HUES48 (cell line): Measurements from ENCODE around the gene XRCC6.
"Not testable (repeated sequence)": the region's sequence is repeated elsewhere in the genome, so short reads cannot be mapped to it uniquely, and the experiment has no call there.

ENCODE experiments used
- H3K27ac ChIP-seq: one replicate; pipeline ENCODE4 v1.7.0; 2013; ENCODE audit warnings: low read depth, low read length, inconsistent platforms
- H3K27me3 ChIP-seq: 2 replicates; pipeline ENCODE4 v1.6.1; 2013; ENCODE audit warnings: mild to moderate bottlenecking, low read length; ENCODE audit not compliant: control insufficient read depth, insufficient read depth
- H3K36me3 ChIP-seq: 2 replicates; pipeline ENCODE4 v1.6.1; 2013; ENCODE audit warnings: low read length; ENCODE audit not compliant: control insufficient read depth, insufficient read depth
- H3K4me1 ChIP-seq: 2 replicates; pipeline ENCODE4 v1.6.1; 2013; ENCODE audit warnings: mild to moderate bottlenecking, low read length; ENCODE audit not compliant: control insufficient read depth, insufficient read depth
- H3K4me3 ChIP-seq: 2 replicates; pipeline ENCODE4 v1.5.1; 2013; ENCODE audit warnings: mild to moderate bottlenecking, low read depth, low read length
- H3K9ac ChIP-seq: 2 replicates; pipeline ENCODE4 v1.6.1; 2013; ENCODE audit warnings: mild to moderate bottlenecking, low read depth, low read length, moderate library complexity
- H3K9me3 ChIP-seq: 2 replicates; pipeline ENCODE4 v1.6.1; 2013; ENCODE audit warnings: low read length; ENCODE audit not compliant: control insufficient read depth, insufficient read depth

Gene XRCC6

GRCh38 chr22:41621099-41621910 lies at the start of gene XRCC6:
Gene XRCC6, plus strand, starts transcription at chr22:41621295. Its CDS starts 710 bp downstream, at chr22:41622005.
- peak within 1 kb of the TSS; percentile 94 for H3K4me3 ChIP-seq
- H3K9ac ChIP-seq, result peak within 1 kb of the TSS; percentile 98
- H3K4me1 ChIP-seq, result peaks cover 11% of the 10 kb centered on the region
- no peaks in the 10 kb centered on the region for H3K27me3 ChIP-seq
- peak within 1 kb of the TSS; percentile 99 for H3K27ac ChIP-seq
- no peaks in the 10 kb centered on the region for H3K9me3 ChIP-seq
- peaks cover 38% of the 10 kb centered on the region for H3K36me3 ChIP-seq

DNA sequence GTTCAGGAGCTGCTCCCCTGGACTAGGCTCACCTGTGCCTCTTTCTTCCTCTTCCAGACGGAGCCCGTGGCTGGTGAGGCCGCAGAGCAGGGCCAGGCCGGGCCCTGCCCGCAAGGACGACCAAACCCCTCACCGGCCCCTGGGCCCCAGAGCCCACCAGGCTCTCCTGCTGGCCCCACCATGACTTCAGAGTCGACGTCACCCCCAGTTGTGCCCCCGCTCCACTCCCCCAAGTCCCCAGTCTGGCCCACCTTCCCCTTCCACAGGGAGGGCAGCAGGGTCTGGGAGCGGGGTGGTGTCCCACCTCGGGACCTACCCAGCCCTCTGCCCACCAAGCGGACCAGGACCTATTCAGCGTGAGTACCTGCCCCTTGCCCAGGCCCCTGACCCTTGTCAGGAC lies 49.3 kb upstream of the XRCC6 start:
- no peaks in the 10 kb centered on the region for H3K9me3 ChIP-seq
- H3K9ac ChIP-seq, result no peak overlapping the region
- H3K36me3 ChIP-seq, result no peaks in the 10 kb centered on the region
- H3K4me3 ChIP-seq, result no peak overlapping the region
- no peaks in the 10 kb centered on the region for H3K4me1 ChIP-seq
- H3K27me3 ChIP-seq, result no peaks in the 10 kb centered on the region
- no peak overlapping the region for H3K27ac ChIP-seq

- not testable (repeated sequence) for H3K4me3 ChIP-seq, H3K36me3 ChIP-seq, H3K9me3 ChIP-seq, H3K27me3 ChIP-seq, H3K27ac ChIP-seq, H3K9ac ChIP-seq, H3K4me1 ChIP-seq
Measured at GRCh38 chr22:41572305-41572704, 48.8 kb upstream of the XRCC6 start.

- Histone ChIP-seq H3K27me3 (no peaks in the 10 kb centered on the region), H3K9me3 (no peaks in the 10 kb centered on the region), H3K9ac (no peak overlapping the region), H3K36me3 (no peaks in the 10 kb centered on the region), H3K4me3 (no peak overlapping the region), H3K27ac (no peak overlapping the region), H3K4me1 (no peaks in the 10 kb centered on the region)
Measured at GRCh38 chr22:41573677-41574076, 47.4 kb upstream of the XRCC6 start.

- Histone ChIP-seq H3K9ac (no peak overlapping the region), H3K4me1 (no peaks in the 10 kb centered on the region), H3K36me3 (no peaks in the 10 kb centered on the region), H3K4me3 (no peak overlapping the region), H3K27ac (no peak overlapping the region), H3K27me3 (no peaks in the 10 kb centered on the region), H3K9me3 (no peaks in the 10 kb centered on the region)
Measured at GRCh38 chr22:41574847-41575381, 46.2 kb upstream of the XRCC6 start.

DNA sequence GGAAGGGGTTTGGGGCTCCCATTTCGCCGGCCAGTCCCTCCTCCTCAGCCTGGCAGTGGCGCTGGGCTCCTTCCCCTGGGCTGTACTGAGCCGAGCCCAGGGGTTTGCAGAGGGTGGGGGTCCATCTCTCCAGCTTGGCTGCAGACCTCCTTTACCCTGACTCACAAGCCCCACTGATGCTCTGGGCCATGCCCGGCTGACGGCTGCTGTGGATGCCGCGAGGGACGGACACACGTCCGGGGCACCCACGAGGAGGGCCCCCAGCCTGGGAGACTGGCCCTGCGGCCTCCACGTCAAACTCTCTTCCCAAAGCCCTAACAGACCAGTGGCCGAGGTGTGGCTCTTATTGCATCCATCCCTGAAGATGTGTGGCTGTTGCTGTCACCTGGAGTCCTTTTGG lies 45.6 kb upstream of the XRCC6 start:
- Histone ChIP-seq H3K4me3 (no peak overlapping the region), H3K9ac (no peak overlapping the region), H3K27me3 (no peaks in the 10 kb centered on the region), H3K4me1 (no peaks in the 10 kb centered on the region), H3K36me3 (no peaks in the 10 kb centered on the region), H3K27ac (no peak overlapping the region), H3K9me3 (no peaks in the 10 kb centered on the region)

- Histone ChIP-seq H3K4me1 (no peaks in the 10 kb centered on the region), H3K27me3 (no peaks in the 10 kb centered on the region), H3K9ac (no peak overlapping the region), H3K36me3 (no peaks in the 10 kb centered on the region), H3K27ac (no peak overlapping the region), H3K4me3 (no peak overlapping the region), H3K9me3 (no peaks in the 10 kb centered on the region)
Measured at GRCh38 chr22:41576877-41577276, 44.2 kb upstream of the XRCC6 start.

DNA sequence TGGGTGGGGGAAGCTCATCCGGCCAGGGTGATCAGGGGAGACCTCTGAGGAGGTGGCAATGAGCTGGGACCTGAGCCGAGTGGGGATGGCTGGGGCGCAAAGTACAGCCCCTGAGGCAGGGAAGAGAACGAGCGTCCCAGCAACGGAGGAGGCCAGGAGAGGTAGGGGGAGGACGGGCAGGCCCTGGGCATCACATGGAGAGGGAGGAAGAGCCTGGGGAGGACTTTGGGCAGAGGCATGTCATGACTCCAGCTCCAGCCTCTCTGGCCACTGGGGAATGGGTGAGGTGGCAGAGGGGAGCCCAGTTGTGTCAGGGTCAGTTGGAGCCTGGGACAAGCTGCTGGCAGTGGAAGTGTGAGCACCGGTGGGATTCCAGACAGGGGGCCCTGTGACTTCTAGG lies 43.0 kb upstream of the XRCC6 start:
- H3K27ac ChIP-seq, result no peak overlapping the region
- H3K36me3 ChIP-seq, result no peaks in the 10 kb centered on the region
- H3K4me1 ChIP-seq, result no peaks in the 10 kb centered on the region
- no peaks in the 10 kb centered on the region for H3K27me3 ChIP-seq
- H3K4me3 ChIP-seq, result no peak overlapping the region
- no peak overlapping the region for H3K9ac ChIP-seq
- H3K9me3 ChIP-seq, result no peaks in the 10 kb centered on the region

- Histone ChIP-seq H3K36me3 (no peaks in the 10 kb centered on the region), H3K9ac (no peak overlapping the region), H3K4me1 (no peaks in the 10 kb centered on the region), H3K27me3 (no peaks in the 10 kb centered on the region), H3K9me3 (no peaks in the 10 kb centered on the region), H3K4me3 (no peak overlapping the region), H3K27ac (no peak overlapping the region)
Measured at GRCh38 chr22:41578818-41579217, 42.3 kb upstream of the XRCC6 start.

DNA sequence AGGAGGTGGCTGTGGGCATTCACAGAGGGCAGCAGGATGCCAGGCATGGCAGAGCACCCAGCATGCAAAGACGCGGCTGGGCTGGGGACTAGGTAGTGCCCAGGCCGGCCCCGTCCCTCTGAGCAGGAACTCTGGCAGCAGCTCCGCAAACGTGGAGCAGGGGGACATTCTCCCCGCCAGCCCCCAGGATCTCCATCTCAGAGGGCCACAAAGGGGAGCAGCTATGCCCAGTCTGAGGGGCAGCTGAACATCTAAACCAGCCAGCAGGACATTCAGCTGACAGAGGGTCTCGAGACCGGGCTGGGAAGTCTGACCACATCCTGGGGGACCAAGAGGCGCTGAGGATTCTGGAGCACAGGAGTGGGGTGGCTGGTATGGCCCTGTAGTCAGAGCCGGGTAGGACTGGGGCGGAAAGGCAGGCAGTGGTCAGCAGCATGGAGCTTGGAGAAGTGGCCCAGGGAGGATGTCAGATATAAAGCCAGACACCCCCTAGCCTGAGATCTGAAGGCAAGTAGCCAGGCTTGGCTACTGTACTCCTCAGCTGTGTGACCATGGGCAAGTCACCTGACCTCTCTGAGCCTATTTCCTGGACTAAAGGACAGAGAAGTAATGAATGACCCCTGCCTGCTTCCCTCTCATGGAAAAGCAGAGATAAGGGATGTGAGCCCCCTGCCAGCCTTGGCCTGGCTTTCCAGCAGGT lies 41.6 kb upstream of the XRCC6 start:
- H3K9me3 ChIP-seq, result no peaks in the 10 kb centered on the region
- H3K27me3 ChIP-seq, result no peaks in the 10 kb centered on the region
- no peak overlapping the region for H3K9ac ChIP-seq
- no peaks in the 10 kb centered on the region for H3K4me1 ChIP-seq
- no peaks in the 10 kb centered on the region for H3K36me3 ChIP-seq
- no peak overlapping the region for H3K4me3 ChIP-seq
- no peak overlapping the region for H3K27ac ChIP-seq

DNA sequence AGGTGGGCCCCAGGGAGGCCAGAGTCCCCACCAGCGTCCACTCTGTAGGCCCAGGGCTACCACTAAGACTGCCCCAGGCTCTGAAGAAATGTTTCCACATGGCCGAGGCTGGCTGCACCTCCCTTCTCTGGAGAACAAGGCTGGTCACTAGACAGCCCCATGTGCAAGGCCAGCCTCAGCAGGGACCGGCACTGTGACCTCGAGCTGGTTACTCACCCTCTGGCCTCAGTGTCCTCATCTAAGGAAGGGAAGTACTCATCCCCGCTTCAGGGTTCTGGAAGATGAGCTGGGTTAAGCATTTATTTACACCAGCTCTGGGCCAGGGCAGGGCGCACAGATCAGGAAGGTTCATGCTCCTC lies 41.1 kb upstream of the XRCC6 start:
- Histone ChIP-seq H3K4me1 (no peaks in the 10 kb centered on the region), H3K36me3 (no peaks in the 10 kb centered on the region), H3K9me3 (no peaks in the 10 kb centered on the region), H3K9ac (no peak overlapping the region), H3K27ac (no peak overlapping the region), H3K27me3 (no peaks in the 10 kb centered on the region), H3K4me3 (no peak overlapping the region)
